Ovary (tissue), 9 donors: ENCODE data around the gene VAX1. TPM values are rescaled to one million over a fixed set of nuclear protein-coding genes. Genes with fewer than 3 reads are reported as not detected.

Experiments used
- DNase-seq, 5 donors: peaks; one replicate each; pipeline ENCODE4 v3.0.0-alpha.2; 2019 to 2020
- H3K27ac ChIP-seq, 2 donors: fragments of 200-600 bp; one replicate each; pipeline versions ENCODE4 v1.5.1 to v1.8.0; 2019 to 2022
- H3K27me3 ChIP-seq: fragments of 200-600 bp; one replicate; pipeline ENCODE4 v1.8.0; 2022
- H3K36me3 ChIP-seq: fragments of 200-600 bp; sonication (generic); one replicate; pipeline ENCODE4 v1.5.1; 2019
- H3K4me1 ChIP-seq: one replicate; pipeline ENCODE4 v1.8.1; 2013; ENCODE audit warnings: mild to moderate bottlenecking, moderate library complexity; ENCODE audit not compliant: insufficient read depth
- H3K4me3 ChIP-seq: fragments of 200-600 bp; sonication (generic); one replicate; pipeline ENCODE4 v1.5.1; 2017
- H3K9me3 ChIP-seq, 2 donors: fragments of 200-600 bp in 1 of 2; sonication (generic) in 1 of 2; one replicate each; pipeline versions ENCODE4 v1.5.1 to v1.8.1; 2013 to 2019; ENCODE audit warnings: mild to moderate bottlenecking in 1 of 2, moderate library complexity in 1 of 2
- EP300 ChIP-seq: sonication (generic); formaldehyde crosslinking; IDR thresholded peaks from one replicate; pipeline ENCODE4 v1.6.1; 2017; ENCODE audit warnings: antibody characterized with exemption
- POLR2A ChIP-seq: fragments of 450-650 bp; IDR thresholded peaks from one replicate; pipeline ENCODE4 v1.6.1; 2017; ENCODE audit warnings: antibody characterized with exemption, mild to moderate bottlenecking, moderate library complexity
- WGBS, 3 donors: extraction: QIAGEN DNeasy Blood & Tissue Kit in 1 of 3; methylation state at CpG; one replicate each; pipeline versions ENCODE4 v1.1.5 to v1.1.7; 2013 to 2017; 5-methylcytosine and 5-hydroxymethylcytosine counted together
- intact Hi-C, 4 donors: fragments of 100-400 bp; cut with DNase I; formaldehyde crosslinking; loops; one replicate each; pipeline versions ENCODE4 v1.11.0 to v1.15.1; 2022 to 2023
- polyA plus RNA-seq, 2 donors: library from polyadenylated mRNA; stranded (reverse); fragments of 200-250 nt in 1 of 2; fragments of 350-450 nt in 1 of 2; fragmentation: Illumina TruSeq in 1 of 2; extraction: RNeasy Lipid Tissue Mini Kit (QIAGEN cat#74804) in 1 of 2; gene quantifications; one replicate each; pipeline ENCODE4 v1.2.3, GENCODE V29; 2013 to 2014
- total RNA-seq, 7 donors: library from RNA; depleted of rRNA in 2 of 7; stranded (reverse); fragments of >200 nt in 2 of 7; fragmentation: NEBNext Ultra II Directional in 3 of 7; extraction: Animal tissue kit (Norgen Biotek cat#: 25700) in 3 of 7; gene quantifications; one replicate each; pipeline versions ENCODE4 v1.1.0 to v1.2.4, GENCODE V29; 2016 to 2023
- TF ChIP-seq, protein P1 (sequence below), 3 donors: fragments of 450-650 bp in 2 of 3; fragments of 200-600 bp in 1 of 3; IDR thresholded peaks; one replicate each; pipeline versions ENCODE4 v1.5.1 to v1.8.0; 2016 to 2022; ENCODE audit warnings: antibody characterized with exemption in 3 of 3, mild to moderate bottlenecking in 1 of 3
- donor health status: DM: no; HTN: no; CAD: no; lungs with moderate emphysema.
- donor health status: DM: no; HTN: no; CAD: no.
- donor health status: Bipolar disorder and iron deficiency.
- donor health status: DM: yes; HTN: yes; CAD: no.
- donor health status: DM: no; HTN: no; CAD: no.
- donor health status: DM: yes; HTN: yes; CAD: no.

The VAX1 gene
- total and polyA plus RNA-seq, 9 donors: not detected

DNA sequence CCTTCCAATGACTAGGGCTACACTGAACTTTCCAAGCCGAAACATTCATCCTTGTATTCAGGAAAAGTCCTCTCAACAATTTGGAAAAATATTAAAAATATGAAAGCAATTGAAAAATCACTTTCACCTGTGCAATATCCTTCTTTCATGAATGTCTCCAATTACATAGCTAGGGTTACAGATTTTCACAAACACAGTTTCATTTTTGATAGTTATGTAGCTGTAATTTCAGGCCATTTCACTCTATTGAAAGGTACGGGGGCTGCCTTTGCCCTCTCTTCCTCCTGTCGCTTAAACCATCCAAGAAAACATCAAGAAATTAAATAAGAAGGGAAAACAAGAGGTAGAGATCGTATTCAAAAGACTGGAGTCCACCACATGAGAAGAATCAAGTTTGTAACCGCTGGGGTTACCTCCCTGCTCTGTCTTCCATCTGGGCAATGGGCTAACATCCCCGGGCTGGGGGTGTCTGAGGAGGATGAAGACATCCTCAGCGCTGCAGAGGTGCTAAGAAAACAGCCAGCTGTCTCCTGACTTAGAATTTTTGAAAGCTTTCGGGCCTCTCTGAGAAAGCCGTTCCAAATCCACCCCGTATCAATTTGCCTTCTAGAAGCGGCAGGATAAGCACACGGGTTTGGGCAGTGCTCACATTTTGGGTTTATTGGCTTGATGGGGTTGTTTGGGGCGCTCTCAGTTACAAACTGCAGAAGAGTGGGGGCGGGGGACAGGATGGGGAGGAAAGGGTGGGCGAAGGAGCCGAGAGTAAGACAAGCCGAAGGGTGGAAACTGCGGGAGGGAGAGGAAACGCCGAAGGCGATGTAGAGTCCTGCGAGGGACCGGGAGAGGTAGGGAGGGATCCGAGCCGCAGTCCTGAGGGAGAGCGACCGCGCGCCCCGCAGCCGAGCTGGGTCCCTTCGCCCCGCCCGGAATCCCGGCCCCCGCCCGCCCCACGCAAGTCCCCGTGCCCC, 24.3 kb upstream of the VAX1 start:
- Histone ChIP-seq H3K27ac (no peak overlapping the region), H3K4me3 (no peak overlapping the region), H3K9me3 (no peaks in the 10 kb centered on the region), H3K27me3 (peaks cover 8% of the 10 kb centered on the region), H3K36me3 (no peaks in the 10 kb centered on the region), H3K4me1 (peaks cover 3% of the 10 kb centered on the region)
- 4 to 6% (median 5%) methylated on average over 30 to 39 of the region's 39 CpGs for WGBS, 3 donors
- DNase-seq: no peak
- intact Hi-C loops: no loop called here
- TF ChIP-seq POLR2A (no peak), EP300 (no peak)
- TF ChIP-seq, protein P1, sequence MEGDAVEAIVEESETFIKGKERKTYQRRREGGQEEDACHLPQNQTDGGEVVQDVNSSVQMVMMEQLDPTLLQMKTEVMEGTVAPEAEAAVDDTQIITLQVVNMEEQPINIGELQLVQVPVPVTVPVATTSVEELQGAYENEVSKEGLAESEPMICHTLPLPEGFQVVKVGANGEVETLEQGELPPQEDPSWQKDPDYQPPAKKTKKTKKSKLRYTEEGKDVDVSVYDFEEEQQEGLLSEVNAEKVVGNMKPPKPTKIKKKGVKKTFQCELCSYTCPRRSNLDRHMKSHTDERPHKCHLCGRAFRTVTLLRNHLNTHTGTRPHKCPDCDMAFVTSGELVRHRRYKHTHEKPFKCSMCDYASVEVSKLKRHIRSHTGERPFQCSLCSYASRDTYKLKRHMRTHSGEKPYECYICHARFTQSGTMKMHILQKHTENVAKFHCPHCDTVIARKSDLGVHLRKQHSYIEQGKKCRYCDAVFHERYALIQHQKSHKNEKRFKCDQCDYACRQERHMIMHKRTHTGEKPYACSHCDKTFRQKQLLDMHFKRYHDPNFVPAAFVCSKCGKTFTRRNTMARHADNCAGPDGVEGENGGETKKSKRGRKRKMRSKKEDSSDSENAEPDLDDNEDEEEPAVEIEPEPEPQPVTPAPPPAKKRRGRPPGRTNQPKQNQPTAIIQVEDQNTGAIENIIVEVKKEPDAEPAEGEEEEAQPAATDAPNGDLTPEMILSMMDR (IDR thresholded peaks at IDR 0.05): no peak

DNA sequence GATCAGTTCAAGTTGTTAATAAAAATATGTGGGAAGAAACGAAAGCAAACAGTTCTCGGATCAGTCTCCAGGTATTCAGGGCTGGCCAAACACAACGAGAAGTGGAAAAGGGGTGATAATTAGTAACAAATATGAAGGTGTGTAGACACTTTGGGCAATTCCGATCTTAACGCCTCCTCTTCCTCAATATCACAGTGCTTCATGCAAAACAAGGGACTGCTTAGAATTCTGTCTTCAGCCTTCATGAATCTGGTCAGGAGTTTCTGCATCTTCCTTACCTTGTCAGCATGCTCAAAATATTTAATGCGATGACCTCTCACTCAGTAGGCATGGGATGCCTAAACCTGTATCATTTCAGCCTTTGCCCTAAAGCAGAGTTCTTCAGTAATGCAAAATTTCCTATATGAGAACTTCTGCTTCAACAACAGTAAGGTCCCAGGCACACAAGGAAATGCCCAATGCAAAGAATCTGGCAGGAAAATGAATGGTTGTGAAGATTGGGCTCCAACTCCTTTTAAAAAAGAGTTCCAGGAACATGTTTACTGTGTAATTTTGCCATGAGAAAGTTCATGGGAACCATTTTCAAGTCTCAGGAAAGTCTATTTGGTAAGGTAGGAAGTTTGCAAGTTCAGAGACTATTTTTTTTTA, 23.4 kb upstream of the VAX1 start:
- Histone ChIP-seq H3K9me3 (no peaks in the 10 kb centered on the region), H3K36me3 (no peaks in the 10 kb centered on the region), H3K4me1 (peaks cover 3% of the 10 kb centered on the region), H3K27ac (no peak overlapping the region), H3K27me3 (peaks cover 8% of the 10 kb centered on the region), H3K4me3 (no peak overlapping the region)
- no peak for DNase-seq
- 6 to 9% (median 7%) methylated on average over 6 of the region's 6 CpGs for WGBS, 3 donors
- TF ChIP-seq EP300 (no peak), POLR2A (no peak)
- intact Hi-C loops: no loop called here

DNA sequence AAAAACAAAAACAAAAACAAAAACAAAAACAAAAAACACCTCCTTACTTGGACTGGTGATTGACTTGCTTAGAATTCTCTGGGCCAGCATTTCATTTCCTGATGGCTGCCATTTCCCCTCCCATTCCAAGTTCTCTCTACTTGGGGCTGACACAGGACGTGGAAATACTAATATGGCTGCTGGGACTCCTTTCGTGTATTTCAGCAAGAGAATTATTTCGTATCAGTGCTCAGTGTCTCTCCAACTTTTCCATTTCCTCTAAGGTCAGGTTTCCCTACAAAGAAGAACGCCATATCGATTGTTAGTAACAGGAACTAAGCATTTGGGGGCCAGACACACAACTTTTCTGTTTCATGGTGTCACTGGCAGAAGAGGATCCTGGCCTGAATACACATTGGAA, 22.5 kb upstream of the VAX1 start:
- Histone ChIP-seq H3K4me1 (peaks cover under 1% of the 10 kb centered on the region), H3K9me3 (no peaks in the 10 kb centered on the region), H3K27me3 (peaks cover 8% of the 10 kb centered on the region), H3K27ac (no peak overlapping the region), H3K4me3 (no peak overlapping the region), H3K36me3 (no peaks in the 10 kb centered on the region)
- TF ChIP-seq POLR2A (no peak), EP300 (no peak)
- TF ChIP-seq, protein P1 (IDR thresholded peaks at IDR 0.05): no peak
- DNase-seq: no peak
- intact Hi-C loops: no loop called here
- 8 to 11% (median 10%) methylated on average over 5 of the region's 5 CpGs for WGBS, 3 donors

DNA sequence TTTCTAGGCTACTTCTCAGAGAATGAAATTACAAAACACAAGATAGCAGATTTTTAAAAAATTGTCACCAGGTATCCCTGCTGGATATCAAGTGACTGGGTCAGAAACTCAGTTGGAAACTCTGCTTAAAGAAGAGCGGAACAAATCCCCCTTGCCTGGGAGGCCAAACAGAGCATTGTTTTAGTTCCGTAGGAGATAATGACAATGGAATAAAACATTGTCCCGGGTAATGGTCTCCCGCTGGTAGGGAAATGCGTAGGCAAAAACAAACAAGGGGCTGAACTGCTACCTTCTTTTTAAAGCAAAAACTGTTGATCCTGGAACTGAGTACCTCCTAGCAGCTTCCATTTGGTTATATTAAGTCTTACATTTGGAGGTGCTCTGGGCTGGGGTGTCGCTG, 21.3 kb upstream of the VAX1 start:
- WGBS, 3 donors: 5 to 9% (median 6%) methylated on average over 6 of the region's 6 CpGs
- intact Hi-C loops: no loop called here
- Histone ChIP-seq H3K9me3 (no peaks in the 10 kb centered on the region), H3K27me3 (peaks cover 8% of the 10 kb centered on the region), H3K4me1 (no peaks in the 10 kb centered on the region), H3K36me3 (no peaks in the 10 kb centered on the region), H3K4me3 (no peak overlapping the region), H3K27ac (no peak overlapping the region)
- TF ChIP-seq POLR2A (no peak), EP300 (no peak)
- TF ChIP-seq, protein P1 (IDR thresholded peaks at IDR 0.05): no peak
- no peak for DNase-seq
